MG63 (cell line): ENCODE results near the gene RIN3. TPM values are rescaled to one million over a fixed set of nuclear protein-coding genes. Genes with fewer than 3 reads are reported as not detected.
A peak's percentile ranks its signal among the peaks of the same experiment; 100 is the strongest.

Experiments
- DNase-seq: peaks from one replicate; pipeline ENCODE4 v3.0.0-alpha.2; 2020
- H3K27me3 ChIP-seq: fragments of 250-450 bp; sonication (Bioruptor Pico); 2 replicates; pipeline ENCODE4 v1.5.1; 2020; ENCODE audit warnings: mild to moderate bottlenecking, moderate library complexity
- H3K36me3 ChIP-seq: fragments of 250-450 bp; sonication (Bioruptor Pico); 2 replicates; pipeline ENCODE4 v1.5.1; 2020; ENCODE audit warnings: mild to moderate bottlenecking, moderate library complexity
- H3K4me3 ChIP-seq: fragments of 250-450 bp; sonication (Bioruptor Pico); 2 replicates; pipeline ENCODE4 v1.5.1; 2020; ENCODE audit warnings: mild to moderate bottlenecking, moderate library complexity
- H3K9me3 ChIP-seq: fragments of 250-450 bp; sonication (Bioruptor Pico); 2 replicates; pipeline ENCODE4 v1.5.1; 2020; ENCODE audit warnings: mild to moderate bottlenecking, moderate library complexity
- total RNA-seq: library from RNA; depleted of rRNA; stranded (reverse); fragments of >200 nt; shearing (Covaris generic); gene quantifications from 2 replicates; pipeline ENCODE4 v1.2.3, GENCODE V29; 2014; ENCODE audit warnings: low replicate concordance; rRNA removed

Gene RIN3
- total RNA-seq = 1.4 and 2.2 TPM in 2 replicates

- Histone ChIP-seq H3K9me3 (no peaks in the 10 kb centered on the region), H3K27me3 (no peaks in the 10 kb centered on the region), H3K4me3 (peak within 1 kb of the TSS; percentile 65), H3K36me3 (no peaks in the 10 kb centered on the region)
- DNase-seq = peak; percentile 46
Measured at GRCh38 chr14:92513204-92513965, at the start of gene RIN3. Gene RIN3, plus strand, starts transcription at chr14:92513781. Its CDS starts 152 bp downstream, at chr14:92513933.

DNA sequence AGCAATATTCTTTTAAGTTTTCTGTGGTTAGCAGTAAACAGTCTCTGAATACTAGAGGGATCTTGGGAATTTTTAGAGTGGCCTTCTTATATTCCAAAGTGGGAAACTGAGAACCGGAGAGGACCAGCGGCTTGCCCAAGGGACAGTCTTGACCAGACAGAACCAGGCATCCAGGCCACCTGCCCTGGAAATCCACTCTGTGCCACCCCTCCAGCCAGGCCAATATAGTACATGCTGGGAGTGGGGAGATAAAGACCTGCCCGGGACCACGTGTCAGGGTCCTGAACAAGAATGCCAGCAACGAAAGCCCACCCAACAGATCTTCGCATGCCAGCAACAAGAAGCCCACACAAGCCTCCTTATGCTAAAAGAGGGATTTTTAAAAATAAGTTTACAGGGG, 49.4 kb upstream of the RIN3 start:
- DNase-seq = no peak
- Histone ChIP-seq H3K9me3 (0 out of 2 replicates have a peak, but pooled peaks cover 2% of the 10 kb centered on the region), H3K36me3 (no peaks in the 10 kb centered on the region)

DNA sequence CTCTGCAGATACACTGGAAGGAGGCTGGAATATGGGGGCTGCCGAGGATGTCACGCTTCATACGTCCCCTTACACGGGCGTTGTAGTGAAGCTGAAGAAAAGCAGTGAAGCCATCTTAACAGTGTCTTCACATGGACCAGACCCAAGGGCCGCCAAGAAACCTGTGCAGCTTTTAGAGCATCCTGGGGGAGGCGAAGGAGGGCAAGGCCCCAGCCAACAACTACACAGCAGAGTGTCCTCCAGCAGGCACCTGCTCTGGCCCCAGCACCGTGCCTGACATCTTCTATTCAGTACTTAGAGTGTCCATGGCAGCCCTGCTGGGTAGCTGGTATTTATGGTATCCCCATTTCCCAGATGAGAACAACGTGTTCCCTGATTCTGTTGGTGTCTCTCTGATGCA, 48.9 kb upstream of the RIN3 start:
- 0 out of 2 replicates have a peak, but pooled peaks cover 2% of the 10 kb centered on the region for H3K9me3 ChIP-seq
- no peaks in the 10 kb centered on the region for H3K27me3 ChIP-seq
- no peaks in the 10 kb centered on the region for H3K36me3 ChIP-seq
- no peak for DNase-seq
- H3K4me3 ChIP-seq = no peak overlapping the region

More for the DNA sequence above, 49.4 kb upstream of the RIN3 start:
- no peak overlapping the region for H3K4me3 ChIP-seq
- H3K27me3 ChIP-seq = no peaks in the 10 kb centered on the region

GRCh38 chr14:92465353-92466055, 48.1 kb upstream of the RIN3 start:
- no peak overlapping the region for H3K4me3 ChIP-seq

DNA sequence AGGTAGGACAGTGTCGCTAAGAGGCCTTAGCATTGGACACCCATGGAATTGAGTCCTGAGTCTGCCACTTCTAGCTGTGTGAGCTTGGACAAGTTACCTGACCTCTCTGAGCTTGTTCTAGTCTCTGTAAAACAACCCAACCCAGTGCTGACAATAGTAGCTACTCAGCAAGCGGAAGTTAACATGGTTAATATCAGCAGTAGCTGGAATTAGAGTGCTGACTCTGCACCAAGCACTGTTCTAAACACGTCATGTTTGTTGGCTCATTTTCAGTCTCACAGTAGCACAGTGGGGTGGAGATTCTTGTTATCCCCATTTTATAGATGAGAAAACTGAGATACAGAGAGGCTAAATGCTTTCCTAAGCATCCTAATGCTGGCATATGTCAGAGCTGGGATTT, 47.5 kb upstream of the RIN3 start:
- Histone ChIP-seq H3K27me3 (no peaks in the 10 kb centered on the region), H3K9me3 (0 out of 2 replicates have a peak, but pooled peaks cover 2% of the 10 kb centered on the region), H3K36me3 (no peaks in the 10 kb centered on the region), H3K4me3 (no peak overlapping the region)
- DNase-seq = no peak

More at GRCh38 chr14:92465353-92466055, 48.1 kb upstream of the RIN3 start:
- no peak for DNase-seq
- 0 out of 2 replicates have a peak, but pooled peaks cover 2% of the 10 kb centered on the region for H3K9me3 ChIP-seq
- H3K27me3 ChIP-seq = no peaks in the 10 kb centered on the region
- H3K36me3 ChIP-seq = no peaks in the 10 kb centered on the region

GRCh38 chr14:92469515-92469914, 44.1 kb upstream of the RIN3 start:
- no peak overlapping the region for H3K4me3 ChIP-seq
- no peaks in the 10 kb centered on the region for H3K36me3 ChIP-seq
- H3K27me3 ChIP-seq = no peaks in the 10 kb centered on the region
- H3K9me3 ChIP-seq = 0 out of 2 replicates have a peak, but pooled peaks cover 2% of the 10 kb centered on the region
- DNase-seq = no peak

GRCh38 chr14:92470215-92470614, 43.4 kb upstream of the RIN3 start:
- Histone ChIP-seq H3K4me3 (no peak overlapping the region), H3K27me3 (no peaks in the 10 kb centered on the region), H3K9me3 (0 out of 2 replicates have a peak, but pooled peaks cover 2% of the 10 kb centered on the region), H3K36me3 (no peaks in the 10 kb centered on the region)
- DNase-seq = no peak

- no peak for DNase-seq
- Histone ChIP-seq H3K4me3 (no peak overlapping the region), H3K9me3 (0 out of 2 replicates have a peak, but pooled peaks cover 2% of the 10 kb centered on the region), H3K27me3 (no peaks in the 10 kb centered on the region), H3K36me3 (no peaks in the 10 kb centered on the region)
Measured at GRCh38 chr14:92470811-92471210, 42.8 kb upstream of the RIN3 start.

- Histone ChIP-seq H3K4me3 (no peak overlapping the region), H3K9me3 (0 out of 2 replicates have a peak, but pooled peaks cover 2% of the 10 kb centered on the region), H3K36me3 (no peaks in the 10 kb centered on the region), H3K27me3 (no peaks in the 10 kb centered on the region)
- DNase-seq = no peak
Measured at GRCh38 chr14:92471919-92472318, 41.7 kb upstream of the RIN3 start.

DNA sequence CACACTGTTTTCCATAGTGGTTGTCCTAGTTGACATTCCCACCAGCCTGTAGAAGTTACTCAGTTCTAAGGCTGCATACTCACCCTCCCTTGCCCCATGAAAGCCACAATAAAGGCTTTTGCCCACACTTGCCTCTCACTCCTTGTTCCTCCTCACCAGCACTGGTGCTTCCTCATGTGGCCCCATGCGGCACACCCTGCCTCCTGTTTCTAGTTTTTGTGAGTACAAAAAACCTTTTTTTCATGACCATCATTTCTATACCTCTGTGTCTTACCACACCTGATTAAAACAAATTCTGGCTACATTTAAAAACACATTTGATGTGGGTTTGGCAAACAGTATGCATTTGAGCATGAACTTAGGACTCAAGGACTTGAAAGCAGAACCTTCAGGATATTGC, 40.7 kb upstream of the RIN3 start:
- H3K9me3 ChIP-seq = no peaks in the 10 kb centered on the region
- no peak for DNase-seq
- H3K36me3 ChIP-seq = no peaks in the 10 kb centered on the region
- no peak overlapping the region for H3K4me3 ChIP-seq
- H3K27me3 ChIP-seq = no peaks in the 10 kb centered on the region

DNA sequence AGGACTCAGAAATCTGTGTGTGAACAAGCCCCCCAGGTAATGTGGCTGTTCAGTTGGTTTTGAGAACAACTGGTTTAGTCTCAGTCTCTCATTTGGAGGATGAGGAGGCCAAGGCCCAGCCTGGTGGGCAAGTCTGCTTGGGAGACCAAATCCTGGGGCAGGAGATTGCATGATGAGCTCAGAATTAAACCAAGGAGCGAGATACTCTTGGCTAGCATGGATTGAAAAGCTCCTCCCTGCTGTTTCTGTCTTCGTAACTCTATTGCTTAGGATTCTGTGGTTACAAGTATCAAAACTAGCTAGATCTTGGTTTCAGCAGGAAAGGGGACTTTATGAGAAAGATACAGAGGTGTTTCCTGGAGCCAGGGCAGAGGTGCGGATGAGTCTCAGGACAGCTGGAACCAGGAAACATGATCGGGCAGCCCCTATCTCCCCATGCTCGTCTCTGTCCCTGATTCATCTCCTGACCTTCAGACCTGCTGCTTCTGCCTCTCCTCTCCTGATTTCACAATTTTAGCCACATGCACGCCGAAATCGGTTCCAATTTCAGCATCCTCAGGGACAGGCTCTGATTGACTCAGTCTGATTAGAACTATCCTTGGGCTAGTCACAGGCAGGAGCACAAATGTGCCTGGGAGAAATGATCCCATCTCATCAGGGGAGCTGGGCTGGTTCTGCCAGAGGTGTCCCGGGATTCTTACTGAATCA, 40.2 kb upstream of the RIN3 start:
- no peaks in the 10 kb centered on the region for H3K36me3 ChIP-seq
- H3K9me3 ChIP-seq = no peaks in the 10 kb centered on the region
- no peak for DNase-seq
- H3K27me3 ChIP-seq = no peaks in the 10 kb centered on the region
- no peak overlapping the region for H3K4me3 ChIP-seq

DNA sequence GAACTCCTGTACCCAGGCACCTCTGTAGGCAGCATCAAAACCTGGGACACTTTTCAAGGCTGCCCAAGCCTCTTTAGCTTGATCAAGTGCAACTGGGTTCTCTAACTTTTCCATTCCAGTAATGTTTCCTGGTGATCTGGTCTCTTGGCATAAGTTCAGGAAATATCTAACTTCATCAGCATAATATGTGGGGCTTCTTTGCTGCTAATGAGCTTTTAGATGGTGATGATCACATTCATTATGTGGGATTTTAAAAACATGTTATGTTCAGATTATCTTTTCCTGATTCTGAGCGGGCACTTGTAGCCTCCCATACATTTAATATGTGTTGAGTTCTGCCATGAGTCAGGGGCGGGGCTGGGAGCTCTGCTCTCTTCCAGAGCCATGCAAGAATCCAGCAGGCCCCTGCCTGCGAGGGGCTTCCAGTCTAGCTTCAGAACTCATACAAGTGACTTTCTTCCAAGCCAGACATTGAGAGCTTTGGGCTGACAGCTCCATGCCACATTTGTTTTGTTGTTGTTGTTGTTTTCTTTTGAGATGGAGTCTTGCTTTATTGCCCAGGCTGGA, 39.5 kb upstream of the RIN3 start:
- H3K36me3 ChIP-seq = no peaks in the 10 kb centered on the region
- no peak for DNase-seq
- H3K27me3 ChIP-seq = no peaks in the 10 kb centered on the region
- H3K4me3 ChIP-seq = no peak overlapping the region
- H3K9me3 ChIP-seq = no peaks in the 10 kb centered on the region

- H3K27me3 ChIP-seq = no peaks in the 10 kb centered on the region
- H3K36me3 ChIP-seq = no peaks in the 10 kb centered on the region
- no peak overlapping the region for H3K4me3 ChIP-seq
- no peak for DNase-seq
- H3K9me3 ChIP-seq = no peaks in the 10 kb centered on the region
Measured at GRCh38 chr14:92475037-92475436, 38.5 kb upstream of the RIN3 start.

GRCh38 chr14:92475451-92476187, 38.0 kb upstream of the RIN3 start:
- H3K4me3 ChIP-seq = no peak overlapping the region
- no peaks in the 10 kb centered on the region for H3K27me3 ChIP-seq
- H3K36me3 ChIP-seq = no peaks in the 10 kb centered on the region
- no peak for DNase-seq
- H3K9me3 ChIP-seq = no peaks in the 10 kb centered on the region

- Histone ChIP-seq H3K36me3 (no peaks in the 10 kb centered on the region), H3K9me3 (no peaks in the 10 kb centered on the region), H3K27me3 (no peaks in the 10 kb centered on the region), H3K4me3 (no peak overlapping the region)
- no peak for DNase-seq
Measured at GRCh38 chr14:92480856-92481255, 32.7 kb upstream of the RIN3 start.

GRCh38 chr14:92481386-92481785, 32.2 kb upstream of the RIN3 start:
- DNase-seq = no peak
- Histone ChIP-seq H3K9me3 (no peaks in the 10 kb centered on the region), H3K36me3 (no peaks in the 10 kb centered on the region), H3K4me3 (no peak overlapping the region), H3K27me3 (no peaks in the 10 kb centered on the region)
